Astrocyte of the cerebellum (primary cell): Measurements from ENCODE around the gene SGMS2.
A peak's percentile ranks its signal among the peaks of the same experiment; 100 is the strongest.

ENCODE experiments used
- DNase-seq: peaks from one replicate; pipeline ENCODE4 v3.0.0-alpha.2; 2011; ENCODE audit warnings: low read depth
- H3K4me3 ChIP-seq: 2 replicates; pipeline ENCODE4 v1.5.1; 2011; ENCODE audit warnings: mild to moderate bottlenecking, low read depth, low read length, moderate library complexity
- in situ Hi-C: cut with HindIII; loops from 2 replicates; pipeline ENCODE4 v1.10.0; 2017; ENCODE audit warnings: low sequenced_read_pairs
- TF ChIP-seq, protein P1 (sequence below): IDR thresholded peaks from 2 replicates; pipeline ENCODE4 v1.5.1; 2012; ENCODE audit warnings: low read length, low read depth, moderate library complexity, mild to moderate bottlenecking; ENCODE audit errors: missing control alignments

Gene SGMS2

GRCh38 chr4:107809210-107809609 is 15.5 kb upstream of the SGMS2 start:
- no peak for DNase-seq
- in situ Hi-C loops: no loop called here
- no peak overlapping the region for H3K4me3 ChIP-seq
- TF ChIP-seq, protein P1, sequence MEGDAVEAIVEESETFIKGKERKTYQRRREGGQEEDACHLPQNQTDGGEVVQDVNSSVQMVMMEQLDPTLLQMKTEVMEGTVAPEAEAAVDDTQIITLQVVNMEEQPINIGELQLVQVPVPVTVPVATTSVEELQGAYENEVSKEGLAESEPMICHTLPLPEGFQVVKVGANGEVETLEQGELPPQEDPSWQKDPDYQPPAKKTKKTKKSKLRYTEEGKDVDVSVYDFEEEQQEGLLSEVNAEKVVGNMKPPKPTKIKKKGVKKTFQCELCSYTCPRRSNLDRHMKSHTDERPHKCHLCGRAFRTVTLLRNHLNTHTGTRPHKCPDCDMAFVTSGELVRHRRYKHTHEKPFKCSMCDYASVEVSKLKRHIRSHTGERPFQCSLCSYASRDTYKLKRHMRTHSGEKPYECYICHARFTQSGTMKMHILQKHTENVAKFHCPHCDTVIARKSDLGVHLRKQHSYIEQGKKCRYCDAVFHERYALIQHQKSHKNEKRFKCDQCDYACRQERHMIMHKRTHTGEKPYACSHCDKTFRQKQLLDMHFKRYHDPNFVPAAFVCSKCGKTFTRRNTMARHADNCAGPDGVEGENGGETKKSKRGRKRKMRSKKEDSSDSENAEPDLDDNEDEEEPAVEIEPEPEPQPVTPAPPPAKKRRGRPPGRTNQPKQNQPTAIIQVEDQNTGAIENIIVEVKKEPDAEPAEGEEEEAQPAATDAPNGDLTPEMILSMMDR: no peak

DNA sequence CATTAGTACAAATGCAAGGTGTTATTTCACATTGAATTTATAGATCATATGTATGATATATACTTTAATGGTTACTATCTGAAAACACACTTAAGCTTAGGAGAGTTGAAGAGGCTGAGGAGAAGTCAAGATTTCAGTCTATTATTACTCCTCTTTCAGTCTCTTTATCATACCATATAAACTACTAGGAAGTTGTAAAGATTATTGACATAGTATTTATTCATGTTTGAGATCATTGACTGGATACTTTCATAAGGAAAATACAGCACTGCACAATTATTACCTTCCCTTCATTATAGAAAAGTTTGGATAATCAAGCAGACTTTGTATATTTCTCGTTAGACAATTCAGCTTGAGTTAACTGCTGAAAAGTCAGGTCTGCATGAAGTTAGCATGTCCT is 10.0 kb upstream of the SGMS2 start:
- DNase-seq: no peak
- TF ChIP-seq, protein P1: no peak
- in situ Hi-C loops: no loop called here
- no peak overlapping the region for H3K4me3 ChIP-seq

DNA sequence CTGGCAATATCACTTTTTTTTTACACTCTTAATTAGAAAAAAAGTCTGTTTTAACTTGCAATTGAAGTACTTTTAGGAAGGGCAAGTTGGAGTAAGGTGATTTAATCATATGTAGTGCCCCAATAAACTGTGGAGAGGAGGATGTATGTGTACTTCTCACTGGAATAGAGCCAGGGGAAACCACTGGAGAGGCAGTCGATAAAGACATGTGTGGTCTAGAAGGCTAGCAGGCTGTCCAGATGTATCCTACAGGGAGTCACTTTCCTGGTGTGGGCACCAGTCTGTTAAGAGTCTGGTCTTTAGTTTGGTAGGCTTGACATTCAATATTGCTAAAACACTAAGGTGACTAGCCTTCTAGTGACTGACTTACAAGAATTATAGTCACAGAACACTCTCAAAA is 9.6 kb upstream of the SGMS2 start:
- H3K4me3 ChIP-seq: no peak overlapping the region
- in situ Hi-C loops: no loop called here
- DNase-seq: no peak
- TF ChIP-seq, protein P1: no peak

GRCh38 chr4:107818301-107818910 is 6.3 kb upstream of the SGMS2 start:
- in situ Hi-C loops: no loop called here
- no peak for DNase-seq
- TF ChIP-seq, protein P1: no peak
- no peak overlapping the region for H3K4me3 ChIP-seq

GRCh38 chr4:107823870-107824349 is 822 bp upstream of the SGMS2 start:
- no peak for DNase-seq
- in situ Hi-C loops: no loop called here
- TF ChIP-seq, protein P1: no peak
- peak overlapping the region; percentile 71 for H3K4me3 ChIP-seq

GRCh38 chr4:107825072-107825824 is 516 bp downstream of the SGMS2 start:
- TF ChIP-seq, protein P1: no peak
- in situ Hi-C loops: no loop called here
- H3K4me3 ChIP-seq: peak overlapping the region; percentile 71
- no peak for DNase-seq
